GM18873 (cell line): ENCODE results near the gene SLC25A38.
"Not testable (repeated sequence)": the region's sequence is repeated elsewhere in the genome, so short reads cannot be mapped to it uniquely, and the experiment has no call there.

Source experiments
- ATAC-seq: cut with Tn5 transposase; IDR thresholded peaks from one replicate; pipeline ENCODE4 v1.9.1; 2021; ENCODE audit warnings: mild to moderate bottlenecking, moderate library complexity, moderate number of reproducible peaks; ENCODE audit not compliant: unreplicated experiment, low FRiP score

The SLC25A38 gene, protein sequence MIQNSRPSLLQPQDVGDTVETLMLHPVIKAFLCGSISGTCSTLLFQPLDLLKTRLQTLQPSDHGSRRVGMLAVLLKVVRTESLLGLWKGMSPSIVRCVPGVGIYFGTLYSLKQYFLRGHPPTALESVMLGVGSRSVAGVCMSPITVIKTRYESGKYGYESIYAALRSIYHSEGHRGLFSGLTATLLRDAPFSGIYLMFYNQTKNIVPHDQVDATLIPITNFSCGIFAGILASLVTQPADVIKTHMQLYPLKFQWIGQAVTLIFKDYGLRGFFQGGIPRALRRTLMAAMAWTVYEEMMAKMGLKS

GRCh38 chr3:39383045-39383880 is at the start of gene SLC25A38:
Gene SLC25A38, plus strand, starts transcription at chr3:39383370. Its CDS starts 355 bp downstream, at chr3:39383725.
- ATAC-seq = peak; percentile 53

DNA sequence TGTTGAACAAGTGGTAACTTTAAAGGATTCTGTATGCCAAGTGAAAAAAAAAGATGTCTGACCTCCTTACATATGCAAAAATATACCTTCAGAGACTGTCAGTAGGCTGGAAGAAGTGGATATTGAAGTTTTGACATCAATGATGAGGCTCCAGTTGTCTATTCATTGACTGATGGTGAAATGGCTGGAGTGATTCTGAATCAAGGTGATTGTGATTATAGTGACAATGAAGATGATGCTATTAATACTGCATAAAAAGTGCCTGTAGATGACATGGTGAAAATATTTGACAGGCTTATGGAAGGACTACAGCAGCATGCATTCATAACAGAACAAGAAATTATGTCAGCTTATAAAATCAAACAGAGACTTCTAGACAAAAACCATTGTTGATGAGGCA is 49.6 kb upstream of the SLC25A38 start:
- no peak for ATAC-seq

DNA sequence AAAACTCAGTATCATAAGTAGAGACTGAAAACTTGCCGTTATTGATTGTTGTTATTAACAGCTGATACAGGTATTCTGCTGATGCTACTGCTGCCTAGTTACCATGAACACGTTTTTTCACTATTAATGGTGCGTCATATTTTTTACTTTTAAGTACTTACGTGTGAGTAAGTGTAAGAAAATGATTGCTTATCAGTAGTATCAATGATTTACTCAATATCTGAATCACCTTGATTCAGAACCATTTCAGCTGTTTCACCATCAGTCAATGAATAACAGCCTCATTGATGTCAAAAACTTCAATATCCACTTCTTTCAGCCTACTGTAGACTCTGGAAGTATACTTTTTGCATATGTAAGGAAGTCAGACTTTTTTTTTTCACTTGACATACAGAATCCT is 49.0 kb upstream of the SLC25A38 start:
- ATAC-seq = no peak

GRCh38 chr3:39338201-39338600 is 45.0 kb upstream of the SLC25A38 start:
- no peak for ATAC-seq

DNA sequence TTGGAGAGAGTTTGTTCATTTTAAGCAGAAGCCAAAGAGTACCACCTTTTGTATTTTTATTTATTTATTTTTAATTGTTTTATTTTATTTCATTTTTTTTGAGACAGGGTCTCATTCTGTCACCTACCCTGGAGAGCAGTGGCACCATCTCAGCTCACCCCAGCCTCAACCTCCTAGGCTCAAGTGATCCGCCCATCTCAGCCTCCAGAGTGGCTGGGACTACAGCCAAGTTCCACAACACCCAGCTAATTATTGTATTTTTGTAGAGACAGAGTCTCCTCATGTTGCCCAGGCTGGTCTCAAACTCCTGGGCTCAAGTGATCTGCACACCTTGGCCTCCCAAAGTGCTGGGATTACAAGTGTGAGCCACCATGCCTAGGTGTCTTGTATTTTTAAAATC is 44.1 kb upstream of the SLC25A38 start:
- ATAC-seq = no peak

DNA sequence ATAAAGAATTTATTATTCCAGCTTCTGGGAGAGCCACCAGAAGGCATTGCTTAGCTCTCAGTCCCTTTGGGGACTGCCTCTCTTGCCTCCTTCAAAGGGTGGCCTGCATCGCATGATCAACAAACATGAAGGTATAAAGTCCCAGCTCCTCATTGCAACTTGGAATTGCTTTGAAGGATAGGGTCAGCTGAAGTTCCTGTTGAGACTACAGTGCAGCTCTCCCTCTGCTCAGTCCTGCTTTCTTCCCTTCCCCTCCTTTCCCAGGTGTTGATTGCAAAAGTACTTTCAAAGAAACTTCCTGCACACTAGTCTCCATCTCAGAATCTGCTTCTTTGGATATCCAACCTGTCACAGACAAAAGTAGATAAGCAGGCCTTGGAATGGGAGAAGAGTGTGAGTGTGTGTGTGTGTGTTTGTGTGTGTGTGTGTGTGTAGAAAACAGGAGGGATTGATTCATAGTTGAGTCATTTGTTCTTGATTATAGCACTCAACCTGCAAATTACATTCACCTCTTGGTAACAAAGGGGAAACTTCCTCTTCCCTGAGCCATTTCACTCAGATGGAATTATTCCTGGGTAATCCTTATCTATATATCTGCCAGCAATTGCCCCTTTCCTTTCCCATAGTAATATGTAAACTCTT is 40.0 kb upstream of the SLC25A38 start:
- ATAC-seq = no peak

DNA sequence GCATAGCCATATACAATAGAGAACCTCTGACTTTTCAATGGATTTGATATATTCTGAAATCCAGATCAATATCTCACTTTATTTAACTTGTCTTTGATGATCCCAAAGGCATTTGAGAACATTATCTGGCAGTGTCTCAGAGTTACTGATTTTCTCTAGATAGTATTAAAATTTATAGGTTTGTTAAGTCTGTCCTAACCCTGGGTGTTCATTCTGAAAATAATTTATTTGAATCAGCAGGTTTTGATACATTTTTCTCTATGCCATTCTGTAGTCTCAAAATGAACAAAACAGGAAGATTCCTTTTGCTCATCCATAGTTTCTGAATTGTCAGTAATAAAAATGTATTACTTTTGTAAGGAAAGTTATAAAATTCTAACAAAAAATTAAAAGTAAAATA is 39.4 kb upstream of the SLC25A38 start:
- no peak for ATAC-seq

DNA sequence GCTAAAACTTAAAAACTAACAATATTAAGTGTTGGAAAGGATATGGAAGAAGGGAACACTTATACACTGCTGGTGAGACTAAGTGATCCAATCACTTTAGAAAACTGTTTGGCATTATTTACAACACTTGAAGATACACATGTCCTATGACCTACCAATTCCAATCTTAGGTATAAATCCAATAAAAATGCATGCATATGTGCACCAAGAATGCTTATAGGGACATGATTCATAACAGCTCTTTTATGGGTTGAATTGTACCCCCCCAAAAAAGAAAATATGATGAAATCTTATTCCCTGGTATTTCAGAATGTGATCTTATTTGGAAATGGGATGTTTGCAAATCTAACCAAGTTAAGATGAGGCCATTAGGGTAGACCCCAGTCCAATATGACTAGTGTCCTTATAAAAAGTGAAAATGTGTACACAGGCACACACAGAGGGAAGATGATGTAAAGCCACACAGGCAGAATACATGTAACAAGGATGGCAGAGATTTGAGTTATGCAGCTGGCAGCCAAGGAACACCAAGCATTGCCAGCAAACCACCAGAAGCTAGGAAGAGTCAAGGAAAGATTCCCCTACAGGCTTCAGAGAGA is 38.3 kb upstream of the SLC25A38 start:
- no peak for ATAC-seq

GRCh38 chr3:39346785-39347585 is 36.2 kb upstream of the SLC25A38 start:
- ATAC-seq = peak; percentile 77

- no peak for ATAC-seq
Measured at GRCh38 chr3:39347586-39347876, 35.6 kb upstream of the SLC25A38 start.

DNA sequence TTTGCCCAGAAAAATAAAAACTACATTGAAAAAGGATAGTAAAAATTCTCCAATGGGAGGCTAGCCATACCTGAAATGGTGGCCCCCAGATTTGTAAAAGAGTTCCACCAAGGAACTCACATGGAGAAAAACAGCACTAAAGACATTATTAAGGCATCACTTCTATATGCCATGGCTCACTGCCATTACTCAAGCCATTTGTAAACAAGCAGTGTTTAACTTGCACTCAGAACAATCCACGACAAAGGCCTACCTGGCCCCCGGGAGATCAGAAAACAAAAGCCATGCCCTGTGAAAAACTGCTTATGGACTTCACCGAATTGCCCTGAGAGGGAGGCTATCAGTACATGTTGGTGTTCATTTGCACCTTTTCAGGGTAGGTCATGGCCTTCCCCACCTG is 34.1 kb upstream of the SLC25A38 start:
- no peak for ATAC-seq

GRCh38 chr3:39350714-39351113 is 32.5 kb upstream of the SLC25A38 start:
- ATAC-seq = no peak

GRCh38 chr3:39351134-39351533 is 32.0 kb upstream of the SLC25A38 start:
- not testable (repeated sequence) for ATAC-seq

DNA sequence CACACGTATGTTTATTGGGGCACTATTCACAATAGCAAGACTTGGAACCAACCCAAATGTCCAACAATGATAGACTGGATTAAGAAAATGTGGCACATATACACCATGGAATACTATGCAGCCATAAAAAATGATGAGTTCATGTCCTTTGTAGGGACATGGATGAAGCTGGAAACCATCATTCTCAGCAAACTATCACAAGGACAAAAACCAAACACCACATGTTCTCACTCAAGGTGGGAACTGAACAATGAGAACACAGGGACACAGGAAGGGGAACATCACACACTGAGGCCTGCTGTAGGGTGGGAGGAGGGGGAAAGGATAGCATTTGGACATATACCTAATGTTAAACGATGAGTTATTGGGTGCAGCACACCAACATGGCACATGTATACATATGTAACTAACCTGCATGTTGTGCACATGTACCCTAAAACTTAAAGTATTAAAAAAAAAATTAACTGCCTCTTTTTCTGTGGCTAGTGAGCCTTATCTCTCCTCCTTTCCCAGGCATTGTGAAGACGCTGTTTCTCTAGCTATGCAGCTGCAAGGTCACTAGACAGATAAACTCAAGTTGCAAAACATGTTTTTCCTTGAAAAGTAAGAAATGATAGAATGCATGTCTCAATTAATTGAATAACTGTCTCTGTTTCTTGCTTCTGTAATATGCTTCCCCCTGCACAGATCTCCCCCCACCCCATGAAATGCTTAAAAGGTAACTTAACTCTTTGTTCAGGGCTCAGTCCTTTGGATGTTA is 29.8 kb upstream of the SLC25A38 start:
- ATAC-seq = not testable (repeated sequence)

- no peak for ATAC-seq
Measured at GRCh38 chr3:39358333-39358732, 24.8 kb upstream of the SLC25A38 start.

GRCh38 chr3:39361252-39361927 is 21.8 kb upstream of the SLC25A38 start:
- ATAC-seq = peak; percentile 67

DNA sequence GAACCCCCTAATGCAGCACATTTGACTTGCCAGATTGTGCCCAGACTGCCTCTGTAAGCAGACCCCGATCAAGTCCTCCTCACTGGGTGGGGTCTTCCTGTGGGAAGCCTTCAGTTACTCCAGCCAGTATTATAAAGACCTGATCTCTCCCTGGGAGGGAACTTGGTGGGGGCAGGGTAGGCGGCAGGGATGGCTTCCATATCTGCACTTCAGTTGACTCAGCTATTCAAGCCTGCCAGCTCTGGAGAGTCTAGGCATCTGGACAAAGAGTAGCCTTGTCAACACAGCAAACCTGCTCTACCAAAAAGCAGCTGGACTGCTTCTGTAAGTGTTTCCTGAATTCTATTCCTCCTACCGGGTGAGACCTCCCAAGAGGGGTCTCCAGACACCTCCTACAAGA is 21.0 kb upstream of the SLC25A38 start:
- no peak for ATAC-seq

DNA sequence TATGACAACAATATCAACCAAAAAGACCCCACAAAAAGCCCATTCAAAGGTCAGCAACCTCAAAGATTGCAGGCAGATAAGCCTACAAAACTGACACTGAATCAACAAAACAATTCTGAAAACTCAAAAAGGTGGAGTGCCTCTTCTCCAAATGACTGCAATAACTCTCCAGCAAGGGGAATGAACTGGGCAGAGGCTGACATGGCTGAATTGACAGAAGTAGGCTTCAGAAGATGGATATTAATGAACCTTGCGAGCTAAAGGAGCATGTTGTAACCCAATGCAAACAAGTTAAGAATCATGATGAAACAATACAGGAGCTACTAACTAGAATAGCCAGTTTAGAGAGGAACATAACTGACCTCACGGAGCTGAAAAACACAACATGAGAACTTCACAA is 20.4 kb upstream of the SLC25A38 start:
- no peak for ATAC-seq

- ATAC-seq = not testable (repeated sequence)
Measured at GRCh38 chr3:39370450-39370849, 12.7 kb upstream of the SLC25A38 start.
